Esophagus muscularis mucosa (tissue), 4 donors: ENCODE measurements around the gene CD47. TPM values are rescaled to one million over a fixed set of nuclear protein-coding genes. Genes with fewer than 3 reads are reported as not detected.
A peak's percentile ranks its signal among the peaks of the same experiment; 100 is the strongest.

Experiments used
- DNase-seq: peaks from one replicate; pipeline ENCODE4 v3.0.0-alpha.2; 2017; ENCODE audit errors: extremely low spot score
- H3K27ac ChIP-seq, 4 donors: fragments of 200-600 bp; sonication (generic); replicated peaks in 1 of 4; 1 replicate in 3 of 4; 2 replicates in 1 of 4; pipeline ENCODE4 v1.5.1; 2016 to 2019; ENCODE audit warnings: mild to moderate bottlenecking in 1 of 4
- H3K27me3 ChIP-seq, 4 donors: fragments of 200-600 bp; sonication (generic); one replicate each; pipeline versions ENCODE4 v1.5.1 to v1.6.0; 2016 to 2019
- H3K36me3 ChIP-seq, 4 donors: fragments of 200-600 bp; sonication (generic); one replicate each; pipeline ENCODE4 v1.5.1; 2016 to 2019
- H3K4me1 ChIP-seq, 4 donors: fragments of 200-600 bp; sonication (generic); one replicate each; pipeline ENCODE4 v1.5.1; 2016 to 2019
- H3K4me3 ChIP-seq, 4 donors: fragments of 200-600 bp; sonication (generic); 1 replicate in 2 of 4; 2 replicates in 2 of 4; pipeline ENCODE4 v1.5.1; 2016 to 2019; ENCODE audit warnings: mild to moderate bottlenecking in 4 of 4, moderate library complexity in 1 of 4
- H3K9me3 ChIP-seq, 4 donors: fragments of 200-600 bp; sonication (generic); 1 replicate in 3 of 4; 2 replicates in 1 of 4; pipeline ENCODE4 v1.5.1; 2016 to 2019
- EP300 ChIP-seq: sonication (generic); formaldehyde crosslinking; IDR thresholded peaks from one replicate; pipeline ENCODE4 v1.6.1; 2017; ENCODE audit warnings: antibody characterized with exemption
- POLR2A ChIP-seq: fragments of 450-650 bp; IDR thresholded peaks from one replicate; pipeline ENCODE4 v1.6.1; 2017; ENCODE audit warnings: antibody characterized with exemption, moderate library complexity, mild to moderate bottlenecking, low read depth
- POLR2AphosphoS5 ChIP-seq, 2 donors: sonication (generic); formaldehyde crosslinking; IDR thresholded peaks; one replicate each; pipeline ENCODE4 v1.6.1; 2017; ENCODE audit warnings: antibody characterized with exemption in 2 of 2
- WGBS: methylation state at CpG from one replicate; pipeline ENCODE4 v1.1.5; 2018; 5-methylcytosine and 5-hydroxymethylcytosine counted together
- intact Hi-C: fragments of 100-400 bp; cut with DNase I; formaldehyde crosslinking; loops from one replicate; pipeline ENCODE4 v1.15.1; 2023
- total RNA-seq, 4 donors: library from RNA; depleted of rRNA; stranded (reverse); fragments of >200 nt; gene quantifications; one replicate each; pipeline versions ENCODE4 v1.1.0 to v1.2.1, GENCODE V29; 2016
- TF ChIP-seq, protein P1 (sequence below), 3 experiments: fragments of 200-600 bp in 2 of 3; fragments of 450-650 bp in 1 of 3; sonication (generic) in 2 of 3; IDR thresholded peaks; one replicate each; pipeline ENCODE4 v1.5.1; 2017 to 2019; ENCODE audit warnings: antibody characterized with exemption in 3 of 3, mild to moderate bottlenecking in 2 of 3, moderate library complexity in 1 of 3

Gene CD47
- total RNA-seq, 4 donors from 2014 or later, result 31.6 to 57.7 (median 49.7) TPM

DNA sequence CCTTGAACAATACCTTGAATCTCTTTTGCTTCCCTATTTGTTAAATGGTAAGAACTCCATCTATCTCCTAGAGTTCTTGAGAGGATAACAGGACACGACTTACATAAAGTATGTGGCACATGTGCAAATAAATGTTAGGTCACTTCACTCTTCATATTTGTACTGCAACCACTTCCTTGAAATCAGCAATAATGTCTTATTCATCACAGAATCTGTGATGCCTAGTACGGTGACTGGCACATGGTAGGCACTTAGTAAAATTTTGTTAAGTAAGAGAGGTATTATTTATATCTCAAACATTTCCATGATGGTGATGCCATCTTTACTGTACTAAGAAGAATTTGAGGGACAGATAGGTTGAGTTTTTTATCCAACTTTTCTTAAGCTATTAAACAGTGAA lies 14.3 kb downstream of the CD47 start:
- 89% methylated on average over 2 of the region's 2 CpGs for WGBS
- Histone ChIP-seq H3K36me3 (no peaks in the 10 kb centered on the region), H3K27ac (no peak overlapping the region), H3K9me3 (no peaks in the 10 kb centered on the region), H3K4me3 (no peak overlapping the region), H3K4me1 (peaks cover 0 to 39% (median 23%) of the 10 kb centered on the region in 4 donors), H3K27me3 (no peaks in the 10 kb centered on the region)
- DNase-seq, result no peak
- TF ChIP-seq, protein P1, sequence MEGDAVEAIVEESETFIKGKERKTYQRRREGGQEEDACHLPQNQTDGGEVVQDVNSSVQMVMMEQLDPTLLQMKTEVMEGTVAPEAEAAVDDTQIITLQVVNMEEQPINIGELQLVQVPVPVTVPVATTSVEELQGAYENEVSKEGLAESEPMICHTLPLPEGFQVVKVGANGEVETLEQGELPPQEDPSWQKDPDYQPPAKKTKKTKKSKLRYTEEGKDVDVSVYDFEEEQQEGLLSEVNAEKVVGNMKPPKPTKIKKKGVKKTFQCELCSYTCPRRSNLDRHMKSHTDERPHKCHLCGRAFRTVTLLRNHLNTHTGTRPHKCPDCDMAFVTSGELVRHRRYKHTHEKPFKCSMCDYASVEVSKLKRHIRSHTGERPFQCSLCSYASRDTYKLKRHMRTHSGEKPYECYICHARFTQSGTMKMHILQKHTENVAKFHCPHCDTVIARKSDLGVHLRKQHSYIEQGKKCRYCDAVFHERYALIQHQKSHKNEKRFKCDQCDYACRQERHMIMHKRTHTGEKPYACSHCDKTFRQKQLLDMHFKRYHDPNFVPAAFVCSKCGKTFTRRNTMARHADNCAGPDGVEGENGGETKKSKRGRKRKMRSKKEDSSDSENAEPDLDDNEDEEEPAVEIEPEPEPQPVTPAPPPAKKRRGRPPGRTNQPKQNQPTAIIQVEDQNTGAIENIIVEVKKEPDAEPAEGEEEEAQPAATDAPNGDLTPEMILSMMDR (IDR thresholded peaks at IDR 0.05), result no peak
- TF ChIP-seq EP300 (no peak), POLR2A (no peak), POLR2AphosphoS5 (IDR thresholded peaks at IDR 0.05) (no peak)
- intact Hi-C loops, result no loop called here

DNA sequence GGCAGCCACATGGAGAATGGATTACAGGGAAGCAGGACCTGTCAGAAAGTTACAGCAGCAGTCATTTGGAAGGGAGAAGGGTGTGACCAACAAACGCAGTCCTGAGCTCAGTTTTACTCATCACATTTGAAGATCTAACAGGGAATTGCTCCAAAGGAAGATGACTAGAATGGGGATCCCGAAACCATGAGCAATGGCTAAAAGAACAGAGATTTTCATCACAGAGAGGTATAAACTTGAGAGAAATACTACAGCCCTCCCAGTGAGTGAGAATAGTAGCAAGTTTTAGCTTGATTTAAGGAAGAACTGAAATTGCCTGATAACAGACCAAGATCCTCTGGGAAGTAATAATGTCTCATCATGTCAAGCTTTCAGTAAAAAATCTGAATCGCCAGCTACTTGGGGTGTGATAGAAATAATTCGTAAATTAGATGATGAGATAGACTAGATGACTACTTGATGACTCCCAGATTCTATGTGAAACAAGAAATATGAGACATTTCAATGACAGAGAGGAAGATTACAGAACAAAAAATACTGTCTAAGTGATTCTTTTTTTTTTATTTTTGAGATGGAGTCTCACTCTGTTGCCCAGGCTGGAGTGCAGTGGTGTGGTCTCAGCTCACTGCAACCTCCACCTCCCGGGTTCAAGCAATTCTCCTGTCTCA lies 16.9 kb downstream of the CD47 start:
- H3K4me3 ChIP-seq, result no peak overlapping the region
- no peak for DNase-seq
- intact Hi-C loops, result no loop called here
- H3K36me3 ChIP-seq, result peaks cover 0 to 15% (median 6%) of the 10 kb centered on the region in 4 donors
- no peaks in the 10 kb centered on the region for H3K27me3 ChIP-seq
- no peak overlapping the region for H3K27ac ChIP-seq
- TF ChIP-seq, protein P1 (IDR thresholded peaks at IDR 0.05), result no peak
- H3K9me3 ChIP-seq, result no peaks in the 10 kb centered on the region
- 65% methylated on average over 5 of the region's 5 CpGs for WGBS
- peaks cover 0 to 24% (median 9%) of the 10 kb centered on the region in 4 donors for H3K4me1 ChIP-seq

DNA sequence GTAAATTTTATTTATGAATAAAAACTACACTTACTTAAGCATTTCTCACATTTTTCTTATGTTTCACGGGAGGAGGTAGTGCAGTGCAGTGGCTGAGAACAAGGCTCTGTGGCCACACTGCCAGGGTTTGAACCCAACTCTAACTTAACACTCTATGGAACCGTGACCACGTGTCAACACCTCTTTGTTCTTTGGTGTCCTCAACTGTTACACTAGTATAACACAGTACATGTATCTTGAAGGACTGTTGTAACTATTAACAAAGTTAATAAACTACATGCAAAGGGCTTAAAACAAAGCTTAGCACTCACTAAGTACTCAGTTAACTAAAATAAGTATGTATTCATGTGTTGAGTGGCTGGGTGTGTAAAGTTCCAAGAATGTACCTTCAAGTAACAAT lies 19.5 kb downstream of the CD47 start:
- intact Hi-C loops, result no loop called here
- no peaks in the 10 kb centered on the region for H3K27me3 ChIP-seq
- H3K4me1 ChIP-seq, result peaks cover 3 to 43% (median 22%) of the 10 kb centered on the region in 4 donors
- WGBS, result 92% methylated on average over 3 of the region's 3 CpGs
- DNase-seq, result no peak
- no peak overlapping the region for H3K27ac ChIP-seq
- no peaks in the 10 kb centered on the region for H3K9me3 ChIP-seq
- TF ChIP-seq POLR2AphosphoS5 (IDR thresholded peaks at IDR 0.05), result no peak
- TF ChIP-seq POLR2A, result no peak
- no peak for TF ChIP-seq EP300
- TF ChIP-seq, protein P1 (IDR thresholded peaks at IDR 0.05), result no peak
- peaks cover 0 to 23% (median 8%) of the 10 kb centered on the region in 4 donors for H3K36me3 ChIP-seq
- H3K4me3 ChIP-seq, result no peak overlapping the region

DNA sequence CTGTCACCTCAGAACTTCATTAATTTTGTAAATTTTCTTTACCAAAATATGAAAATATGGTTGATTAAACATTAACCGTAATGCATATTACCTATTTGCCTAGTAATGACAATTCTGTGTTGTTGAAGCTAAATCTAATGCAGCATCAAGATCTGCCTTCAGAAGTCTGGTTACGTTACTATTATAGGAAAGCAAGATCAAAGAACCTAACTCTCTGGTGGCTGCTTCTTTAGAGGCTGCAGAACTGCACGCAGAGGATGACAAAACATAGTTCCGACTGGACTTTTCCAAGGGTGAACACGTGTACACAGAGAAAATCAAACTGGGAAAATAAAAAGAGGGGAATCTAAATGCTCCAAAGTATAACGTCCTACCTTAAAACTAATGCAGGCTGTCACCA lies 20.5 kb downstream of the CD47 start:
- H3K4me3 ChIP-seq, result no peak overlapping the region
- H3K4me1 ChIP-seq, result peaks cover 3 to 37% (median 22%) of the 10 kb centered on the region in 4 donors
- peaks cover 0 to 23% (median 8%) of the 10 kb centered on the region in 4 donors for H3K36me3 ChIP-seq
- no peak for DNase-seq
- H3K27ac ChIP-seq, result no peak overlapping the region
- H3K9me3 ChIP-seq, result no peaks in the 10 kb centered on the region
- 80% methylated on average over 6 of the region's 6 CpGs for WGBS
- no peaks in the 10 kb centered on the region for H3K27me3 ChIP-seq
- no peak for TF ChIP-seq POLR2A
- TF ChIP-seq, protein P1 (IDR thresholded peaks at IDR 0.05), result no peak
- TF ChIP-seq EP300, result no peak
- no peak for TF ChIP-seq POLR2AphosphoS5 (IDR thresholded peaks at IDR 0.05)
- intact Hi-C loops, result no loop called here

DNA sequence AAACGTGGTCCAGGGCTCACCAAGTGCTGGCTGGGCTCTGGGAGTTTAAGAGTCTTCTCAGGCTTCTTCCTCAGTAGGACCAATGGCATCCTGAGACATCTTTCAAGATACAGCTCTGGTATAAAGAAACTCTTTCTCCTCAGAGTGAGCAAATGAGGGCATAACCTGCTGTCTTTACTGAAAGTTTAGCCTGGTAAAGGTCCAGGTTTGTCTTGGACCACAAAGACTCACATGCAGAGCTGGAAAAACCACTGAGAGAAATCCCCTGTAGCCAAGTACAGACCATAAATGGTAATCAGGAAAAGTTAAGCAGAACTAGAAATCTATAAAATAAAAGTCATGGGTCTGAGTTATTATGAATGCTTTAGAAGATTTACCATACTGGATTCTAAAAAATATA lies 23.1 kb downstream of the CD47 start:
- Histone ChIP-seq H3K9me3 (no peaks in the 10 kb centered on the region), H3K4me1 (peaks cover 3 to 20% (median 13%) of the 10 kb centered on the region in 4 donors), H3K27me3 (no peaks in the 10 kb centered on the region), H3K4me3 (no peak overlapping the region), H3K36me3 (peaks cover 0 to 23% (median 8%) of the 10 kb centered on the region in 4 donors), H3K27ac (peak overlapping the region in 2 of 4 donors; percentile 24 to 30)
- DNase-seq, result no peak
- TF ChIP-seq POLR2AphosphoS5 (IDR thresholded peaks at IDR 0.05) (no peak), EP300 (no peak), POLR2A (no peak)
- TF ChIP-seq, protein P1 (IDR thresholded peaks at IDR 0.05), result no peak
- 31% methylated on average over 1 of the region's 1 CpG for WGBS
- intact Hi-C loops, result no loop called here
